Duodenal mucosa (tissue), 2 donors: ENCODE results near the gene ING4.

Source experiments
- H3K27ac ChIP-seq: one replicate; pipeline ENCODE4 v1.7.0; 2013; ENCODE audit warnings: low read depth, low read length
- H3K27me3 ChIP-seq, 2 donors: one replicate each; pipeline ENCODE4 v1.7.0; 2013; ENCODE audit warnings: low read length in 2 of 2, control low read depth in 1 of 2; ENCODE audit not compliant: insufficient read depth in 2 of 2, control insufficient read depth in 1 of 2
- H3K36me3 ChIP-seq, 2 donors: one replicate each; pipeline ENCODE4 v1.7.0; 2013; ENCODE audit warnings: low read length in 2 of 2, control low read depth in 1 of 2; ENCODE audit not compliant: insufficient read depth in 2 of 2, control insufficient read depth in 1 of 2
- H3K4me1 ChIP-seq, 2 donors: one replicate each; pipeline ENCODE4 v1.7.0; 2013; ENCODE audit warnings: low read length in 2 of 2, control low read depth in 1 of 2; ENCODE audit not compliant: insufficient read depth in 2 of 2, control insufficient read depth in 1 of 2
- H3K4me3 ChIP-seq, 2 donors: one replicate each; pipeline ENCODE4 v1.7.0; 2013; ENCODE audit warnings: low read length in 2 of 2, low read depth in 1 of 2
- H3K9ac ChIP-seq, 2 donors: one replicate each; pipeline ENCODE4 v1.7.0; 2013; ENCODE audit warnings: low read length in 2 of 2, low read depth in 1 of 2
- H3K9me3 ChIP-seq, 2 donors: one replicate each; pipeline ENCODE4 v1.7.0; 2013; ENCODE audit warnings: low read length in 2 of 2, control low read depth in 1 of 2; ENCODE audit not compliant: control insufficient read depth in 1 of 2

Gene ING4

DNA sequence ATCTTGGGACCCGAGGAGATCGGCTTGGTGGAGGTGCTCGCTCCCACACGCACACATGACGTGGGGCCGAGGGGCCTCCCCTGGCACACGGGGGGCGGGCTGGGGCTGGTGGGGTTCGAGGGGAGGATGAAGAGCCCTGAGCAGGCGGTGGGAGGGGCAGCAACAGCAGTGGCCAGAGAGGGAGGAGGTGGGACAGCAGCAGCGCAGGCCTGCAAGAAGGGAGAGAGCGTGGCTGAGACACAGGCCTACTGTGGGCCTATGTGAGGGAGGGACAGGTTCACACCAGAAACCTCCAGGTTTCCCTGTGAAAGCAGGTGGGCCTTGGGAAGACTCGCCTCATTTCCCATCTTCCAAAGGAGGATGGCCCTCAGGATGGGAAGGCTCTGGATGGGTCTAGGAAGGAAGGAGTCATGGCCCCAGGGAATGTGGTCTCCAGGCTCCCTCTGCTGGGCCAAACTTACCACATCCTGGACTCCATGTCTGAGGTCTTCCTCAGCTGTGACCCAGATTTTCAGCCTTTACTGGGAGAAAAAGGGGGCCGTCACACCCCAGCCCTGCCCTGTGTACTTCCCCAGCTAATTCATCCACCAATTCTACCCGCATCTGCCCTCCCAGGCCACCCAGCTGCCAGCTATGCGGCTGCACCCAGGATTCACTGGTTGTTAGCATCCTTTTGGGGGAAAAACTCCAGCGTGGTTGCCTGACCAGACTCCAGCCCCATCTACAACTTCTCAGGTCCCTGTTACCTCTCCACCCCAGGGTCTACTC, 34.8 kb upstream of the ING4 start:
- H3K27me3 ChIP-seq: peaks cover 36 to 51% of the 10 kb centered on the region in 2 donors
- no peak overlapping the region for H3K4me3 ChIP-seq
- H3K27ac ChIP-seq: no peak overlapping the region
- H3K9ac ChIP-seq: no peak overlapping the region
- no peaks in the 10 kb centered on the region for H3K36me3 ChIP-seq
- H3K9me3 ChIP-seq: no peaks in the 10 kb centered on the region
- peaks cover 4 to 6% of the 10 kb centered on the region in 2 donors for H3K4me1 ChIP-seq

DNA sequence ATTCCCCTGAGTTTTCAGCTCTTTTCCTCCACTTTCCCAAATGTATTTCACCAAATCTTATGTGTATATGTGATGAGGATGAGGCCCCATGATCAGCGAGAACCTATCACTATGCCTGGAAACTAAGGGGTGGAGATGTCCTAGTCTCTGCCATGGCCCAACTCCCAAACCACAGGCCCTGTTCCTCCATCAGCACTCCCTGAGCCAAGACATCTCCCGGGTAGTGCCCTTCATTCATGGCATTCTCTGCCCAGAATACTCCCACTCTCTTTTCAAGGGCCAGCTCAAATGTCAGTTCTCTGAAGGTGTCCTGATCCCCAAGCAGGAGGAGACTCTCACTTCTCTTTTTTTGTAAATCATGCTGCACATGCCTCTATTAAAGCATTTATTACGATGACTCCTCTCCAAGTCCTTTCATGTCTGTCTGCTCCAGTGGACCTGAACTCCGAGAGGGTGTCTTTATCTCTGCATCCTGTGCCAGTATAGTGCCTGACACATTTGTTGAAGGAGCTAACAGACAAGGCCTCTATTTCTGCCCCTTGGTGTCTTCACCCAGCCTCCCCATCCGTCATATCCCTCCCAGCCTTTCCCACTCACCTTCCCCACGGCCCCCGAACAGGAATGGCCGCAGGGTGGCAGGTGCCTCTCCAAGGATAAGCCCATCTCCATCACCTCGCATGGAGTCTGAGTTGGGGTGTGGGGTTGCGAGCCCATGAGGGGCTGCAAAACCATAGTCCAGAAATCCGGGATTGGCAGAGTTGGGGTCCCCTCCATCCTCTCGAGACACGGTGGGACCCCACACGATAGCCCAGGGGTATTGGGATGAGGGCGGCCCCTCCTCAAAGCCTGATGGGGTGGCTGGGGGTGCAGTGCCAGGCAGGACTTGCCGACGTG, 34.0 kb upstream of the ING4 start:
- no peaks in the 10 kb centered on the region for H3K36me3 ChIP-seq
- H3K9me3 ChIP-seq: no peaks in the 10 kb centered on the region
- H3K27me3 ChIP-seq: peaks cover 34 to 46% of the 10 kb centered on the region in 2 donors
- H3K27ac ChIP-seq: no peak overlapping the region
- H3K4me1 ChIP-seq: peaks cover 4 to 6% of the 10 kb centered on the region in 2 donors
- H3K9ac ChIP-seq: no peak overlapping the region
- no peak overlapping the region for H3K4me3 ChIP-seq

DNA sequence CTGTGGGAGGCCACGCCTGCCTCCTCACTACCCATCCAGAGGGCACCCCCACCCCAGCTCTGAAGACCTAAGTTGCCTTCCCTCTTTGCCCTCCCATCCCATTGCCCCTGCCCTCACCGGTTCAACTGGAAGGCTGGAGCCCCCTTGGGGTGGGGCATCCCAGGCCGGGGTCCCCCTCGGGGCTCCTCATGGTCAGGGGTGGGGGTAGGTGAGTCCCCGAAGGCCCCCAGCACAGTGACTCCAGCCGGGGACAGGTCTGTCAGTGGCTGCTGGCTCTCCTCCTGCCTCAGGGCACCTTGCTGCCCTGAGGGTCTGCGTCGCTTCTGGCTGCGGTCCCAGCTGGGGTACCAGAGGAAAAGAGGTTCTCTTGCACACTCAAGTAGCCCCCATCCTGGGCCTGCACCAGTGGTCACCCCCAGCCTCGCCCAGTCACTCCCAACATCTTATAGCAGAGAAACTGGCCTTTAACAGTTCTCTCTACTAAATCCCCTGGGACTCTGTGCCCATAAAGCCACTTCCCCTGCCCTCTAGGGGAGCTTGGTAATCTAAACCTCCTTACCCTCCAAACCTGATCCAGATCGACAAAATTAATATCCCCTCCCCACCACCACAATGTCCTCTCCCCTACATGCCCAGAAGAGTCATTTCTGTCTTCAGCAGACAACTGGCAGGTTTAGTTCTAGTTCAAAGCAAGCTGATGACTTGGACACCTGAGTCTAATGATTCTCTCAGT, 32.6 kb upstream of the ING4 start:
- peaks cover 22 to 34% of the 10 kb centered on the region in 2 donors for H3K27me3 ChIP-seq
- no peak overlapping the region for H3K27ac ChIP-seq
- H3K9me3 ChIP-seq: no peaks in the 10 kb centered on the region
- H3K4me1 ChIP-seq: peaks cover 0 to 7% of the 10 kb centered on the region in 2 donors
- no peaks in the 10 kb centered on the region for H3K36me3 ChIP-seq
- no peak overlapping the region for H3K9ac ChIP-seq
- no peak overlapping the region for H3K4me3 ChIP-seq

DNA sequence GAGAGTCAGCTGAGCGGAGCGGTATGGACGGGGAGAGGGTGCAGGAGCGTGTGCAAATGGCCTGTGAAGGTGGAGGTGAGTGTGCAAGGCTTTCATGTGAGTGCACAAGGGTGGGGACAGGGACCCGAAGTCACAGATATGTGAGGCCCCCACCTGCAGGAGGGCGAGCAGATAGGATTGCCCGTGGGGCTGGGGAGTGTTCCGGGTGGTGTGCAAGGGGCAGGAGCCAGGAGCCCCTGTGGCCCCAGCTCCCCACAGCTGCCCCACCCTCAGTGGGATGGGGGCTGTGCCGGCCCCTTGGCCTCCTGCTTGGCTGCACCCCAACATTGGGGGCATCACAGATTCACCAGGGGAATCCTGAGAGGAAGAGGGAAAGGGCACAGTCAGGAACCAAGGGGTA, 31.8 kb upstream of the ING4 start:
- peaks cover 6 to 12% of the 10 kb centered on the region in 2 donors for H3K4me1 ChIP-seq
- no peaks in the 10 kb centered on the region for H3K9me3 ChIP-seq
- peaks cover 18 to 27% of the 10 kb centered on the region in 2 donors for H3K27me3 ChIP-seq
- no peak overlapping the region for H3K9ac ChIP-seq
- no peak overlapping the region for H3K27ac ChIP-seq
- no peaks in the 10 kb centered on the region for H3K36me3 ChIP-seq
- no peak overlapping the region for H3K4me3 ChIP-seq

DNA sequence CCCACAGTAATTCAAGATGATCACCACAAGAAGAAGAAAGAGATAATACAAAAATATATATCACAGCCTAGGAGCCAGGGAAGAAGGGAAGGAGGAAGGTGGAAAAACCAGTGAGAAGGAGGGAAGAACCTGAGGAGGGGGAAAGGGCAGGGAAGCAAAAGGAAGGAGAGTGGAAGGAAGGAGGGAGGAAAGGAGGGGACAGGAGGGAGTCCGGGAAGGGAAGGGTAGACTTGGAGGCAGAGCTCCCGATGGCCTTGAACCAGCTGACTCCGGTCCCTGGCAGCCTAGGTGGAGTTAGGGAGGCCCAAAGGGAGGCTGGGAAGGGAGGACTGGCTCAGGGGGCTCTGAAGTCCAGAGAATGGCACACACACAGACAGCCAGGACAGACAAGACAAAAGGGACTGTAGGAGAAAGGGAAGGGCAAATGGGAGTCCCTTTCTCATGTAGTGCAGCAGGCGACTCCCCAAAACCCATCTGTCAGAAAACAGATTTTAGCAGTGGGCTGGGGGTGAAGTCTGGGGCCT, 31.0 kb upstream of the ING4 start:
- Histone ChIP-seq H3K36me3 (no peaks in the 10 kb centered on the region), H3K27ac (no peak overlapping the region), H3K9ac (no peak overlapping the region), H3K9me3 (no peaks in the 10 kb centered on the region), H3K27me3 (peaks cover 10 to 19% of the 10 kb centered on the region in 2 donors), H3K4me3 (no peak overlapping the region), H3K4me1 (peaks cover 6 to 12% of the 10 kb centered on the region in 2 donors)

DNA sequence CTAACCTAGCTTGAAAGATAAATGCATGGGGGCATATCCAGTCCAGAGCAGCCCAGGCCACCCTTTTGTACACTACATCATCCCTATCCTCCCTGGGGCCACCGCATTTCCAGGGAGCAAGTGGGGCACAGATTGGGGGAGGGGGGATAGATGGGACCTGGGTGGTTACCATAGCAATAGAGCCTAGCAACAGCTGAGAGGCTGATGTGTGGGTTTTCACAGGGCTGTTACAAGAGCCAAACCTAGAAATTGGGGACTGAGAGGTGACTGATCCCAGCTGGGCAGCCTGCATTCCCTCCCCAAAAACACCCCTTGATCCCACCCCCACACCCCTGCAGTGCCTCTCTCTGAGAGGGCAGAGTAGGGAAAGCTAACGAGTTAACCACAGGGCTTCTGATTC, 30.0 kb upstream of the ING4 start:
- H3K9ac ChIP-seq: no peak overlapping the region
- H3K9me3 ChIP-seq: no peaks in the 10 kb centered on the region
- no peak overlapping the region for H3K4me3 ChIP-seq
- H3K4me1 ChIP-seq: peaks cover 12 to 18% of the 10 kb centered on the region in 2 donors
- no peak overlapping the region for H3K27ac ChIP-seq
- H3K27me3 ChIP-seq: peaks cover 4 to 14% of the 10 kb centered on the region in 2 donors
- no peaks in the 10 kb centered on the region for H3K36me3 ChIP-seq

DNA sequence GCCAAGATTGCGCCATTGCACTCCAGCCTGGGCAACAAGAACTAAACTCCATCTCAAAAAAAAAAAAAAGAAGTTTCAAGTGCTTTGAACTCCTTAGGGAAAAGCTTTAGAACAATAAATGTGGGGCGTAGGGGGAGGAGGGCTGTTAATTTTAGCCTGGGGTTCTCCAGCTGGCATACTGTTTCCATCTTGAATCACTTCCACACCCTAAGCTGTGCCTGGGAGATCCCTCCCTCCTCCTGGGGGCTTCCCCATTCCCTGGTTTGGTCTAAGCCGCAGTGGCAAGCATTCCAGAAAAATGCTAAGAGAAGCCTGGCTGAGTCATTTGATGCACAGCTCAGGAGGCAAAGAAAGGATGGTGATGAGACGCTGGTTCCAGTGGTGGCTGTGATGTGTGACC, 28.6 kb upstream of the ING4 start:
- peaks cover 0 to 11% of the 10 kb centered on the region in 2 donors for H3K27me3 ChIP-seq
- peaks cover 25 to 32% of the 10 kb centered on the region in 2 donors for H3K4me1 ChIP-seq
- H3K4me3 ChIP-seq: no peak overlapping the region
- no peak overlapping the region for H3K9ac ChIP-seq
- no peaks in the 10 kb centered on the region for H3K9me3 ChIP-seq
- H3K27ac ChIP-seq: no peak overlapping the region
- peaks cover 0 to under 1% of the 10 kb centered on the region in 2 donors for H3K36me3 ChIP-seq

DNA sequence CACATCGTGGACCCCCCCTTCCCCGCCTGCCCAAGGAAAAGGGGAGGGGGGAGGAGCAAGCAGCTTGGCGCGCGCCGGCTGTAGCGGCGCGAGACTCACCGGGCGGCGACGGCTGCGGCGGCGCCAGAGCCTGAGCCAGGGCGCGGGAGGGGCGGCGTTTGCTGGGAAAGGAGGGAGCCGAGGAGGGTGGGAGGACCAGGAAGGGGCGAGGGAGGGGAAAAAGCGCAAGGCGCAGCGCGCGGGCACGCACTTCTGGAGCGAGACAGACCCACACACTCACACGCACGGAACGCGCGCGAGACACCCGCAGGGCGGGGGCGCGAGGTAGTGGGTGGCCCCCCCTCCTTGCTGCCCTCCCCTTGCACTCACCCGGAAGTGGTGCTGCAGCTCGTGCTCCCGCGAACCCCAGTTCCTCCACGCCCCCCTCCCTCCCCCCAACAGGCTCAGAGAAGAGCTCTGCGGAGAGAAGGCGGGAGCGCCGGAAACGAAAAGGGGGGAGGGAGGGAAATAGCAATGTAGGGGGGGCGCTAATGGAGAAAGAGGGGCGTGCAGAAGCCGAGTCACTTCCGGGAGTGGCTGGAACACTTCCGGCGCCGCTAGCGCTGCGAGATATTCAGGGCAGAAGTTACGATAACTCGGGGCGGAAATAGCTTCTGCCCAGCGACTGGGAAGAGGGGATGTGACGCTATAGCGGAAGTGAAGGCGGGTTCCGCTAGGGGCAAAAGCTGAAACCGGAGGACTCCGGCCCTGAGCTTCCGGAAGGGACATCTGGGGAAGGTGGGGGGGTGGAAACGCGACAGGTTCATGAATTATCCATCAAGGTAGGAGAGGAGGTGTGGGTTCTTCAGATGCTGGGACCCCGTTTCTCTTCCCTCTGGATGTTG, 26.3 kb upstream of the ING4 start, which contains the start of gene ZNF384:
ZNF384 (minus strand) TSS at position 377 of the 884 bp plus-strand sequence. CDS start 9,855 bp downstream, outside the sequence.
- peak within 1 kb of the TSS; percentile 97 for H3K27ac ChIP-seq
- H3K4me1 ChIP-seq: peaks cover 29 to 39% of the 10 kb centered on the region in 2 donors
- peaks cover 0 to 6% of the 10 kb centered on the region in 2 donors for H3K36me3 ChIP-seq
- no peaks in the 10 kb centered on the region for H3K9me3 ChIP-seq
- peak within 1 kb of the TSS; percentile 81 to 95 for H3K4me3 ChIP-seq
- peak within 1 kb of the TSS; percentile 87 to 91 for H3K9ac ChIP-seq
- no peaks in the 10 kb centered on the region for H3K27me3 ChIP-seq

DNA sequence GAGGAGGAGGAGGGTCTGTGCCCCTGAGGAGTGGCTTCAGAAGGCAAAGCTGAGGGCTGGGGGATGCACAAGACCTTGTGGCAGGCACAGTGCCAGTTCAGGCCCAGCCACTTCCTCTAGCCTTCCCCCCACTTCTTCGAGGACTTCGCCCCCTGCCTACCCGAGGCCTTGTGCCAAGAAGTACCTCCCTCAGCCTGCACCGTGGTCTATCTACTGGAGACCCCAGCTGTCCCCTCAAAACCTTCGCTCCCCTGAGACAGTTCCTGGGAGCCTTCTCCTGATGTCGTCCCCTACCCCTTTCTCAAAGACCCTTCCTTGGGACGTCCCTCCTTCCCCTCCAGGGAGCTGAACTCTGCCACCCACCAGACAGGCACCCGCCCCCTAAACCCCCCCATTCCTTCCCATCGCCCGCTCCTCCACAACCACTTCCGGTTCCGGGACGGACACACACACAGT, 25.7 kb upstream of the ING4 start:
- Histone ChIP-seq H3K36me3 (peaks cover 0 to 9% of the 10 kb centered on the region in 2 donors), H3K4me3 (peak overlapping the region; percentile 81 to 95), H3K9ac (peak overlapping the region; percentile 87 to 91), H3K27ac (peak overlapping the region; percentile 97), H3K4me1 (peaks cover 29 to 39% of the 10 kb centered on the region in 2 donors), H3K9me3 (no peaks in the 10 kb centered on the region), H3K27me3 (no peaks in the 10 kb centered on the region)
